ELF-1 (cell line): ENCODE results near the gene SEPTIN11.

Experiments used
- DNase-seq: peaks from one replicate; pipeline ENCODE4 v3.0.0-alpha.2; 2016; ENCODE audit warnings: low read depth, low spot score

SEPTIN11 gene

DNA sequence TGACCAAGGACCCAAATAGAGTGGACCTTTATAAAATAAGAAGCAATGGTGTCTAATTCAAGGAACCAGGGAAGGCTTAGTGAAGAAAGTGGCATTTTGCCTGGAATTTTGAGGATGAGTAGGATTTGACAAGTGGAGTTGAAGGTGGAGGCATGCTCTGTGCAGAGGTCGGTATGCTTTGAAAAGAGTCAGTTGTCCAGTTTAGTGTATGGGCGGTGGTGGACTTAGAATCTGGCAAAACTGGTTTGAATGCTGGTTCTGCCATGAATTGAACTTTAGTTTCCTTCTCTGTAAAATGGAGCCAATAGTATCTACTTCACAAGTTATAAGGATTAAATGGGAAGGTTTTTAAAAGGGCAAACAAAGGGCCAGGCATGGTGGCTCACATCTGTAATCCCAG lies 29.7 kb downstream of the SEPTIN11 start:
- no peak for DNase-seq

DNA sequence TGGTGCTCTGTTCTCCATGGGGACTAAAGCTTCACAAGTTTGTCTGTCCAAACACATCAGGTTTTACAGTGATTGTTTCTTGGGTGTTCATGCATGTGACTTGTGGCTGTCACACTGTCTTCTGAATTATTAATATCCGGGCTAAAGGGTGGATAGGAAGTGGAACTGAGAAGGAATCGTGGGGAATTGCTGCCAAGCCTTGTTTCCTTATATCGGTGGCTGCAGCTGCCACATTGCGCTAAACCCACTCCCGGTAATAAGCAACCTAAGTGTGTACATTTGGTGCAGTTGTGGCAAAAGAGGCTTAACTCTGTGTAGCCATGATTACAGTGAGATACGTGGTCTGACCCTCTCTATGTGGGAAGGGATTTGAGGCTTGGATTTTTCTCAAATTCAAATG lies 30.7 kb downstream of the SEPTIN11 start:
- DNase-seq = no peak

DNA sequence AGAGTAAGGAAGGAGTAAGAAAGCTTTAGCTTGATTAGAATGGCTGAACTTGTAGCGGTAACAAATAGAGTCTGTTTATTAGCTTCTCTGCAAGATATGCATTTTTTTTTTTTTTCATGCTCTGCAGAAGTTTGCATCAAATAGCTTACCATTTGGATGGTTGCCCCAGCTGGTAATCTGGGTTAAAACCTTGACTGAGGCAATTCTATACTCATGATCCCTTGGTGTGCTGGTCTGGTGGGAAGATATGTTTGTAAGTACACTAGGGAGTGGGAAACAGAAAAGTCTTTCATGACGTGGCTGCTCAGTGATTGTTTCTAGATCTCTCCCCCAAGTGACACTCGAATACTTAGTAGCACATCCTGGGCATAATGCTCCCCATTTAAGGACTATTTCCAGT lies 32.1 kb downstream of the SEPTIN11 start:
- DNase-seq = no peak

DNA sequence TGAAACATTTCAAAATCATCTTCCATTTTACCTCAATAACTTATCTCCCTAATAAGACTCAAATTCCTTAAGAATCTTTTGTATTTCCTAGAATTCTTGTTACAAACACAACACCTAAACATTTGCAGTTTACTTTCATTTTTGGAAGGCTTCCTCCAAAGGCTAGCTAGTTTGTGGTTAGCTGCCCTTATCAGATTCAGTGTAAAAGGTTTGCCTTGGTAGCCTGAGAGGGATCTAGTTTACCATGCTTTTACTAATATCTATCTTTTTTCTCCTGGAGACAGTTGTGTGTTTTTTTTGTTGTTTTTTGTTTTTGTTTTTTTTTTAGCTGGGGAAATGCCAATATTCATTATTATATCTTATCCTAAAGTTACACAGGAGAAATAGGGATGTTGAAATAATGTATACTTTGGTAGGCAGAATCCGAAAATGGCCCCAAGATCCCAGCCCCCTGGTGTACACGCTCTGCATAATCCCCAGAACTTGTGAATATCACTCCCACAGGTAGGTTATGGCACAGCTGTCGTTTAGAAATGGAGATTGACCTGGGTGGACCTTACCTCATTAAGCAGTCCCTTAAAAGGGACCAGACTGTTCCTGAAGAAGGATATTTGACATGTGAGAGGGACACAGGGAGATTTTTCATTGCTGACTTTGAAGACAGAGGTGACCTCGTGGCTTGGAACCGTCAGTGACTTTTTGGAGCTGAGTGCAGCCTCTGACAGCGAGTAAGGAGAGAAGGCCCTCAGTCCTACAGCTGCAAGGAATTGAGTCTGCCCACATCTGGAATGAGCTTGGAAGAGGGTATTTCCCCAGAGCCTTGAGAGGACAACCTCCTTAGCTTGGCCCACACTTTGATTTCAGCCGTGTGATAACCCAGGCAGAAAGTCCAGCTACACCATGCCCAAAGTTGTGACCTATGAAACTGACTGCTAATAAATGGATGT lies 33.4 kb downstream of the SEPTIN11 start:
- DNase-seq = no peak

DNA sequence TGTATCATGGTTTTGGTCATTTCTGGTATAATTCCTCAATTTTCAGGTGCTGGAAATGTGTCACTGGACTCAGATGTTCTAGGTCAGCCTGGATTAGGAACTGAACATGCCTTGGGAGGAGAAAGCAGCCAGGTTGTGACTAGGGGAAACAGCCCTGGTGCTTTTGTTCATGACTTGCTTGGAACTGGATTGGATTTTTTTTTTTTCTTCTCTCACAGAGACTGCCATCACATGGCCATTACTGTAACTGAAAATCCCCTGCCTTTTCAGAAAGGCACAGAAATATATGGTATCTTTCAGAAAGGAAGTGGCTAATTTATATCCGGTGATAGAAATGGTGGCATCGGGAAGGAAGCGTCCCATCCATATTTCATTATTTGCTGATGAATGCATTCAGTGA lies 34.6 kb downstream of the SEPTIN11 start:
- no peak for DNase-seq

DNA sequence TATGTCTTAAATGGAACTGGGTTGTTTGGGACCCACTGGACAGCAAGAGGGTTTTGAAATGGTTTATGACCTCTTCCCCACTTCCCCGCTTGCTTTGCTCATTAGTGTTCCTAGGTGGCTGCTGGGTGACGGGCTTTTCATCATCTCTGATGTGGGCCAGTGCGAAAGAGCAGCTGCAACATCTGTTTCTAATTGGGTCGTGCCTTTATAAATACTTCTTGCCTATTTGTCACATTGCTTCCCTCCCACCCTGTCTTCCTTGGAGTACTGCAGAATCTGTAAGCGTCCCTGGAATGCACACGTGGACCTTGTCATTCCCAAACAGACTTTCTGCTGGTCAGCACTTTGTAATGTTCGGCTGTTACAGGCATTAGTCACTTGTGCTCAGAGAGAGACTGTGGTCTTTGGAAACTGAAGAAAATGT lies 35.2 kb downstream of the SEPTIN11 start:
- DNase-seq = peak; percentile 72

DNA sequence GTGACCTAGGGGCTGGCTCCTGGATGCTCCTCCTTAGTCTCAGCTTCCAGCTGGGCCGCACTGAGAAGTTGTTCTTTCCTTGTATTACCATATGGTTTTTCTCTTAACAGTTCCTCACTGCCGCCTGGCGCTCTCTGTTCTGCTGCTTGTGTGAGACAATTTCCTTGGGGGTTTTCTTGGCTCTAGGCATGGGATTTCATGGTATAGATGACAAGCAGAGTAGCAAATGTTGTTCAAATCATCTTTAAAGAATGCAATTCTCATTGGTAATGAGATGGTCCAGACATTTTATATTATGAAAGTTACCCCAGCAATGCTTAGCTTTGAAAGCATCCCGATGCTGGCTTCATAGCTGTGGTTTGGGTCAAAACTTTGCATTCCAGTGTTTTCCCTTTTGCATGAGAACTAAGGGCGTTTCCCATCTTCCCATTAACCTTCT lies 37.6 kb downstream of the SEPTIN11 start:
- DNase-seq = peak; percentile 50

DNA sequence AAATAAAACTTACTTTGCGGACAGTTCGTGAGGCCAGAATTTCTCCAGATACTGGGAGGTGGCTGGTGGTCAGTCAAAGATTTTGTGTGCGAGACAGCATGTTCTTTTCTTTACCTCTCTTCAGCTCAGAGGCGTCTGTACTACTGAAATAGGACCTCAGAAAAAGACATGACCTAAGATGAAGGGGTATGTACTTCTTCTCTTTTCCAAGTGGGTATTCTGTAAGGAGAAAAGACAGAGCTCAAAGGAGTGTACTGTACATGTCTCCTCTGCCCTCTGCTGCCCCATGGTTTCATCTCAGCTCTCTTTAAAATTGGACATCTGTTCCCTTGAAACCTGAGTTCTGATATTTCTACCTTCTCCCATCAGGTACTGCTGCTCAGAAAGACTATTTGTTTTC lies 38.1 kb downstream of the SEPTIN11 start:
- DNase-seq = no peak

DNA sequence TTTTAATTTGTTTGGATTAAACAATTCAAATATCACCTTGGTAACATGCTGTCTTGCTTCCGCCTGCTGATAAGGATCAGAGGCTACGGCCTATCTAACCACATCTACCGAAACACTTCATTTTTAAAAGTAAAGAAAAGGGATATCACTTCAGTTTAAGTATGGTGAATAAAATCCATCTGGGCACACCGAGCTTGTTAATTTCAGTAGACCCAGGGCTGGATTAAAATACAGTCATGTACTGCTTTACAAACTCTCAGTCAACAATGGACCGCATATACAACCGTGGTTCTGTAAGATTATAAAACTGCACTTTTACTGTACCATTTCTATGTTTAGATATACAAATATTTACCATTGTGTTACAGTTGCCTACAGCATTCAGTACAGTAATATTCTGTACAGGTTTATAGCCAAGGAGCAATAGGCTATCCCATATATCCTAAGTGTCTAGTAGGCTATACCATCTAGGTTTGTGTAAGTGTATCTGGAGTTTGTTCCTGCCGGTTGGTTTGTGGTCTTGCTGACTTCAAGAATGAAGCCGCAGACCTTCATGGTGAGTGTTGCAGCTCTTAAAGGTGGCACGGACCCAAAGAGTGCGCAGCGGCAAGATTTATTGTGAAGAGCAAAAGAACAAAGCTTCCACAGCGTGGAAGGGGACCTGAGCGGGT lies 40.0 kb downstream of the SEPTIN11 start:
- no peak for DNase-seq

DNA sequence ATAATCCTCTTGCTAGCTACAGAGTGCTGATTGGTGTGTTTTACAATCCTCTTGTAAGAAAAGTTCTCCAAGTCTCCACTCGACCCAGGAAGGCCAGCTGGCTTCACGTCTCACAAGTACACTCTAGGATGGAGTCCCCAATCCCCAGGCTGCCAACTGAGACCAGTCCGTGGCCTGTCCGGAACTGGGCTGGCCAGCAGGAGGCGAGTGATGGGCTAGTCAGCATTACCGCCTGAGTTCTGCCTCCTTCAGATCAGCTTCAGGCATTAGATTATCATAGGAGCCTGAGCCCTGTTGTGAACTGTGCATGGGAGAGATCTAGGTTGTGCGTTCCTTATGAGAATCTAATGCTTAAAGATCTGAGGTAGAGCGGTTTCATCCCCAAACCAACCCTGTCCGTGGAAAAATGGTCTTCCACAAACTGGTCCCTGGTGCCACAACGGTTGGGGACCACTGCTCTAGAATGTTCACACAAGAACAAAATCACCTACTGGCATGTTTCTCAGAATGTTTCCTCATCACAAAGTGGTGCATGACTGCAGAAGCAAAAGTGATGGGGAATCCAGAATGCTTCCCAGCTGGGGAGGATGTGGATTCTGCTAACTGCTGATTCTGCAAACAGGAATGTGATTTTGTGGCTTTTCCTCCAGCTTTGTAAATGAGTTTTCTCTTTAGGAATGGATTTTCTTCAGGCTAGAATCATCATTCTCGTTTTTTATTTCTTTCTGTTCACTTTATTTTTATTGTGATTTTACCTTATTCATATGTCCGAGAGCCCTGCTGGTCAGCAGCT lies 40.9 kb downstream of the SEPTIN11 start:
- no peak for DNase-seq

DNA sequence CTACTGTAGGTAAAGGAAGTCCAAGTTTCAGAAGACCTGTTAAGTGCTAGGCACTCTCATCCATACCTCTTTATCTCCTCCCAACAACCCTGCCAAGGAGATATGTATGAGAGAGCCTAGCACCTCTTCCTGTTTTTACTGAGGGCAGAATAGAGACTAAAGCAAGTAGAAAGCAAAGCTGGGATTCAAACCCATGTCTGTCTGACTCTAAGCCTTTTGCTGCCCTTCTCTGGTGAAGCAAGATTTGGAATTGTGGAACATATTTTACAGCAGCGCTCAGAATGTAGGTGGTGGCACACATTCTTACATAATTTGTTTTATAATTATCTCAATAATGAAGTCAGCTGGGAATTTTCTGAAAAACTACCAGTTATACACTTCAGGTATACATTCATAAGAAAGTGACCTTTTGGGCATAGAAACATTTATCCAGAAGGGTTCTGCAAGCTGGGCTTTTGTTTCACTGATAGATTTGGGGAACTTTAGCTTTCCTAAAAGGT lies 41.7 kb downstream of the SEPTIN11 start:
- no peak for DNase-seq

DNA sequence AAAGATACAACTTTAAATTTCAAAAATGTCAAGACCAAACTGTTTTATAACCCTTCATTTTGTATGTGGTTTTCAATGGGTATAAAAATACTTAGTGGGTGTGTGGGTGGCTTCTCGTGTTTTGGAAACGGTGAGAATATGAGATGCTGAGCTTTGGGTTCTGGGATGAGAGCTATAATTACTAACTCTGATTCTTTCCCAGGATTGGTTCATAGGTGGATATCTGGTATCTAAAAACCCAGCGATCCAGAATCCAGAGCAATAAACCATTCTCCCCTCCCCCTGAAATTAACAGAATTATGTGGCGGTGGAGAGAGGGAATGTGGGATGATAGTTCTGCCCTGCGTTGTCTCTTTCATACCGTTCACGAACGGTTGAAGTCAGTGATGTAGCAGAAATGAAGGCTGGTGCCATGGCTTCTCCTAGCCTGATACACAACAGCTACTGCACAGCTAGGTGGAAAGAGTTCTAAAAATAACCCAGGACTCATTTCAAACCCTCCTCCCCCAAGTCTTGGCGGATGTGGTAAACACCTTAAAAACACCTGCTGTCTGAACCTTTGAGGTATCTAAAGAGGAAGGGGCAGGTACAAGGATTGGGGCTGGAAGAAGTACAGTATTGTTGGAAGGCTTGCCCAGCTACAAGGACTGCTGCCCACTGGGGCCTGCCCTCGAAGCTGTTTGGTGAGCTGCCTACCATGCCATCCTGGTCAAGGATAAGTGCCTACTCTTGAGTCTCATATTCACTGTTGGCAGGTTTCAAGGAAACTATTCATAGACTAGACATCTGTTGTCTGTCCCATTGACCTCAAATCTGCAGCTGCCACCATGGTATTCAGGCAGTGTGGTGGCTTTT lies 44.5 kb downstream of the SEPTIN11 start:
- DNase-seq = no peak

DNA sequence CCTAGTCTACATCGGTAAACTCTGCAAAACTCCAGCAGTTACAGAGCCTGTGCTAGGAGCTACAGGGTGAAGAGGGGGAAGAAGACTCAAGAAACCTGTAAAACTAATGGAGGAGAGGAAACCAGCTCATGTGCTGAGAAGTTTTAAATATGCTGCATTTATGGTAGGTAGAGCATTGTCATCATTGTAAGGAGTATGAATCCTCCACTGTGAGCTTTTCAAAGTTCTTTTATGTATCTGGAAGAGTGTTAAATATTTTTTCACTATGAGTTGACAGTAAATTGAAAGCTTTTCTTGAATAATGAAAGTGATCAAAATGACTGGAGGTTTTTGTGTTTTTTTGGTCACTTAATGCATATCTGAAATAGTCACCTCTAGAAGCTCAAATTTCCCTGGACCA lies 46.2 kb downstream of the SEPTIN11 start:
- no peak for DNase-seq

DNA sequence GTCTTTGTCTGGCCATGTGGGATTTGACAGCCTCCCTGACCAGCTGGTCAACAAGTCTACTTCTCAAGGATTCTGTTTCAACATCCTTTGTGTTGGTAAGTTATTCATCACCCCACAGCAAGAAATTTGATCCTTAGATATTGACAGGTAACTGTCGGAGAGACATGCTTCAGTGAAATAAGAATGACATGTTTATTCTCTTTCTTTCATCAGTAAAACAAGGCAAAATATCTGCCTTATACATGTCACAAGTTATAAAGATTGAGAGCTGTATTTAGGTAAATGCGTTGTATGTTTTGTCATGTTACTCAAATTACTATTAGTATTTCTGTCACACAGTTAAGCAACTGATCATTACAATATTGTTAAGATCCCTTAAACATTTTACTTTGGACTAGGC lies 46.9 kb downstream of the SEPTIN11 start:
- DNase-seq = no peak

DNA sequence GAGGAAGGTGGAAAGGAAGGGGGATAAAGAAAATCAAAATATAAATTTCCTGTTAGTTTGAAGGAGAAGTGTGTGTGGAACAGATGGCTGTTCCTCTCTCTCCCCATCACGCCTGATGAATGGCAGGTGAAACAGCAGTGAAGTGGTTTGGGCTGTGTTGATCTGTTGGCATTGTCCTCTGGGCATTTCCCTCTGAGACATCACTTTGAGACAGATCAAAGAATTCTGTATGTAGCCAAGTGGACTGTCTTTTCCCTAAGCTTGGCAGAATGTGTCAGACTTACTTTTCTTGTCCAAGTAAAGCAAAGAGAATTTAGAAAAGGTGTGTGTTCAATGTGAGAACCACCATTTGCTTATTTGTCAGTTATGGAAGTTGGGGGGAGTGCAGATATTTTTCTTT lies 47.5 kb downstream of the SEPTIN11 start:
- no peak for DNase-seq

DNA sequence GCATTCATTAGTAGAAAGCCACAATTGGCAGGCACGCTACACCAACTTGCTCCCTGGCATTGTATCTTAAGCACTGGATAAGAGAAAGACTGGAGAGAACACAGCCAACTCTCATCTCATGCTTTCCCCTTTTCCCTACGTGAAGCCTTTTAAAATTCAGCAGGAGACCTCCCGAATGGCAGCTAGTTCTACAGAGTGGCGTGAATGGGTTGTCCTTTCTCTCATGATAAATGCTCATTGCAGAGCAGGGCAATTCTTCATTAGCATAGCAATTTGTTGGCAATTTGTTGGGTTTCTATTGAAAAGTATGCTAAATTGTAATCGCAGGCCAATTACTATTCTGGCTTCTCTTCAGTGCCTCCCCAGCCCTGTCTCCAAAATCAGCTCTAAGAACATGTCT lies 48.0 kb downstream of the SEPTIN11 start:
- no peak for DNase-seq

DNA sequence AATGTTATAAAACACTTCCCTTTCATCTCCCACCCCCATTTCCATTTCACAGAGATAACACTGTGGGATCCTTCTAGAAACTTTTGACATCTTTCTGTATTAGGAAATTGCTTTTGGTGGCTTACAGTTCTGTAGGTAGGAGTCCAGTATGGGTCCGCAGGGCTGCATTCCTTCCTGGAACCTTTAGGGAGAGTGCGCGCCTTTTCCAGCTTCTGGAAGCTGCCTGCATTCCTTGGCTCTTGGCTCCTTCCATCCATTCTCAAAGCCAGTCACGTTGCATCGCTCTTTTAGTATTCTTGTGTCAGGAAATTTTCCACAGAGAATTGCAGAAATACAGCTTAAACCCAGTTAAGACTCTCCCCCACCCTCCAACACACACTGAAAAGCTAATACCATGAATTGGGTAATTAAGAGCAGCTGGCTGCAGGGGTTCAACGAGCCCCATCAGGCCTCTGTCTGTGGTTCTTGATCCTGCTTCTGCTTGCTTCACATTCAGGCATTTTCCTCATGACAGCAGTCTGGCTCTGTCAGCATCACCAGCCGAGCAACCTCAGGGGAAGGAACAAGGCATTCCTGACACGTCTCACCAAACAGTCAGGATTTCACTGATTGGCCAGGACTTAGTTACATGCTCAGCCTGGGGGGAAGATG lies 48.8 kb downstream of the SEPTIN11 start:
- peak; percentile 86 for DNase-seq
